HG03442 (cell line): Measurements from ENCODE around the gene PAOX.
"Not testable (repeated sequence)": the region's sequence is repeated elsewhere in the genome, so short reads cannot be mapped to it uniquely, and the experiment has no call there.

ENCODE experiments used
- ATAC-seq: cut with Tn5 transposase; IDR thresholded peaks from one replicate; pipeline ENCODE4 v1.9.1; 2021; ENCODE audit warnings: mild to moderate bottlenecking, moderate library complexity; ENCODE audit not compliant: unreplicated experiment

The PAOX gene

DNA sequence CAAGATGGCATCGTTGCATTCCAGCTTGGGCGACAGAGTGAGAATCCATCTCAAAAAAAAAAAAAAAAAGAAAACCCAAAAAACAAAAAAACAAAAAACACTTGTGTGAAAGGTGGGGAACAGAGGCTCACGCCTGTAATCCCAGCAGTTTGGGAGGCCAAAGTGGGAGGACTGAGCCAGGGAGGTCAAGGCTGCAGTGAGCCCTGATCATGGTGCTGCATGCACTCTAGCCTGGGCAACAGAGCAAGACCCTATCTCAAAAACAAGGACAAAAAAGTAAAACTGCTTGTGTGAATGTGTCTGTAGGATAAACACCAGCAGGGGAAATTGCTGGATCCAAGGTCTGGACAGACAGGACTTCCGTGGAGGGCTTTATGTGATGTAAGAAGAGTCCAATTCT lies 4.5 kb downstream of the PAOX start:
- ATAC-seq: no peak

DNA sequence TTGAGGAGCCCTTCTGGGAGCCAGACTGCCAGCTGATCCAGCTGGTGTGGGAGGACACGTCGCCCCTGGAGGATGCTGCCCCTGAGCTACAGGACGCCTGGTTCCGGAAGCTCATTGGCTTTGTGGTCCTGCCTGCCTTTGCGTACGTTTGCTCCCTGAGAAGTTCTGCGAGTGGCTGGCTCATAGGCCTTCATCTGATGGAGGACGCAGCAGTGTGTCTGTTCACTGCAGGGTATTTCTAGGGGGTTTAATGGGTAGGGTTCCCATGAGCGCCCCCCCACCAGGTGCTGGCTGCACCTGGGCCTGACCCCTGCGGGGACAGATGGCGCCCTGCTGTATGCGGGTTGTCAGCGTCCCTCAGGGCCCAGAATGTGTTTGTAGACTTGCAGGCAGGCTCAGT lies 5.0 kb downstream of the PAOX start:
- no peak for ATAC-seq

DNA sequence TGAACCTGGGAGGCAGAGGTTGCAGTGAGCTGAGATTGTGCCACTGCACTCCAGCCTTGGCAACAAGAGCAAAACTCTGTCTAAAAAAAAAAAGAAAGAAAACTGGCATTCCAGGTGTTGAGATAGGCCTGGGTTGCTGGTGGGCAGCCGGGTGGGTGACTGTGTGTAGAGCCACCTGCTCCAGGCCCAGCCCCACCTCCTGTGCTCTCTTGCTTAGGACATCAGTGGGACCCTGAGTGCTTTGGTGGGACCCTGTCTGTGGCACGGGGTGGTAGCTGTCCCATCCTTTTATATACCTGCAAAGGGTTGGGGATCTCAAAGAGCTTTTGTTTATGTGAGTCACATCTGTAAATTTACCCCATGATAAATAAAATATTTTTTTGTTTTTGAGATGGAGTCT lies 6.2 kb downstream of the PAOX start:
- no peak for ATAC-seq

DNA sequence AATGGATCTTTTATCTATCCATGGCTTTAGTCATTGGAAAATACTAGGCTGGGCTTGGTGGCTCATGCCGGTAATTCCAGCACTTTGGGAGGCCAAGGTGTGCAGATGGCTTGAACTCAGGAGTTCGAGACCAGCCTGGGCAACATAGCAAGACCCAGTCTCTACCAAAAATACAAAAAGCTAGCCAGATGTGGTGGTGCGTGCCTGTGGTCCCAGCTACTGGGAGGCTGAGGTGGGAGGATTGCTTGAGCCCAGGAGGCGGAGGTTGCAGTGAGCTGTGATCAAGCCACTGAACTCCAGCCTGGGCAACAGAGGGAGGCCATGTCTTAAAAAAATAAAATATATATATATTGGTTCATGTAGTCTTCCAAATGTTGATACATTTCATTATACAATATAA lies 7.9 kb downstream of the PAOX start:
- ATAC-seq: not testable (repeated sequence)

DNA sequence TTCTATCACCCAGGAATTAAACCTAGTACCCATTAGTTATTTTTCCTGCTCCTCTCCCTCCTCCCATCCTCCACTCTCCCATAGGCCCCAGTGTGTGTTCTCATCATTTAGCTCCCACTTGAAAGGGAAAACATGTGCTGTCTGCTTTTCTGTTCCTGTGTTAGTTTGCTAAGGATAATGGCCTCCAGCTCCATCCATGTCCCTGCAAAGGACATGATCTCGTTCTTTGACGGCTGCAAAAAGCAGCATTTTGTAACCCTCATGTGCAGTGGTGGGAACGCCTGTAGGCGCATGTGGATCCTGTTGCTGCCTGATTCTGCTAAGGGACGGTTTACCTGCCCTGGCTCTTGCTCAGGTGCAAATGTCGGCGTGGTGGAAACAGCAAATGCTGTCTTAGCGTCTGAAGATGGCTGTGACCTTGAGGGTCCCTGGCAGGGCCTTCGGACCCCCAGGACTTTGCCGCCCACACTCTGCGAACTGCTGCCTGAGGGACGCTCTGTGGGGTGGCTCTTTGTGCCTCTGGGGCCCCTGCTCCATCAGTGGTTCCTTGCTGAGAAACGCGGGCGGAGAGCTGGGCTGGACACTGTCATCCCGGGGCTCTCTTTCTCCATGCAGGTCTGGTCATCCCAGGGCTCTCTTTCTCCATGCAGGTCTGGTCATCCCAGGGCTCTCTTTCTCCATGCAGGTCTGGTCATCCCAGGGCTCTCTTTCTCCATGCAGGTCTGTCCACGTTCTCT lies 9.3 kb downstream of the PAOX start:
- ATAC-seq: no peak

DNA sequence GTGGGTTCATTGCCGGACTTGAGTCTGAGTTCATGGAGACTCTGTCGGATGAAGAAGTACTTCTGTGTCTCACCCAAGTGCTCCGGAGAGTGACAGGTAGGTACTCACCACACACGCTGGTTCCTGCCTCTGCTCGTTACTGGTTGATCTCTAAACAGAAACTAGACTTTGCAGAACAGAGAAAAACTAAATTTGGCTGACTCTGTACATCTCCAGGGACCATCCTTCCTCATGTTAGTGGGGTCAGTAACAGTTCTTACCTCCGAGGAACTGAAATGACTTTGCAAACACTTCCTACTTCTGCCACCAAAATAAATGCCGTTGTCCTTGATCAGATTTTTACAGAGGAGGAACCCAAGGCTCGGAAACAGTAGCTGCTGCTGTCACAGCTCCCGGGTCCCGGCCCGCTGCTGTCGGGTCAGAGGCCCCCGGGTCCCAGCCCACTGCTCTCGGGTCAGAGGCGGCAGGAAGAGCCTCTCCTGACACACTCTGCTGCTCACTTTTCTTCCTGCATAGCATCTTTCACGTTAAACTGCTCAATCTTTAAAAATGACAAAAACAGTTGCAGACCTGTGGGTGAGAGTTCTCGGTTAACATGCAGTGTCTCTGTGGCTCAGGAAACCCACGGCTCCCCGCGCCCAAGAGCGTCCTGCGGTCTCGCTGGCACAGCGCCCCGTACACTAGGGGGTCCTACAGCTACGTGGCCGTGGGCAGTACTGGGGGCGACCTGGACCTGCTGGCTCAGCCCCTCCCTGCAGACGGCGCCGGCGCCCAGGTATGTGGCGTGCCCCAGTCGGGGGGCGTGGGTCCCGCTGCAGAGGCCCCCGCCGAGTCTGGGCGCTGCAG lies 10.1 kb downstream of the PAOX start:
- ATAC-seq: peak; percentile 85

DNA sequence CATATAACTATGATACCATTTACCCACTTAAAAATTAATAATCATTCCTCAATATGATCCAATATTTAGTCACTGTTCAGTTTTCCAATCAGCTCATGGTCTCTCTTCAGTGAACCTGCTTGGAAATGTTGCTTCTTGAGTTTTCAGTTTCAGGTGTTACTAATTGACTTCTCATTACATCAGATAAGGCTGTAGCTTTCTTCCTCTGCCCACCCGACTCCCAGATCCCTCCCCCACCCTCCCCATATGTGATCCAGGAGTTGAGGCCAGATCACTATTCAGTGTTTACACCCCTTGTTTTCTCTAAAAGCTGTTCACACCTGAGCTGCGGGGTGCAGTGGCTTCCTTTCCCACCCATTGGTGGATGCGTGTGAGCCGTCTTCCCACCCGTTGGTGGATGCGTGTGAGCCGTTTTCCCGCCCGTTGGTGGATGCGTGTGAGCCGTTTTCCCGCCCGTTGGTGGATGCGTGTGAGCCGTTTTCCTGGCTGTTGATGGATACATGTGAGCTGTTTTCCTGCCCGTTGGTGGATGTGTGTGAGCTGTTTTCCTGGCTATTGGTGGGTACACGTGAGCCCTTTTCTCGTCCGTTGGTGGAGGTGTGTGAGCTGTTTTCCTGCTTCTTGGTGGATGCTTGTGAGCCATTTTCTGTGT lies 11.7 kb downstream of the PAOX start:
- ATAC-seq: no peak

DNA sequence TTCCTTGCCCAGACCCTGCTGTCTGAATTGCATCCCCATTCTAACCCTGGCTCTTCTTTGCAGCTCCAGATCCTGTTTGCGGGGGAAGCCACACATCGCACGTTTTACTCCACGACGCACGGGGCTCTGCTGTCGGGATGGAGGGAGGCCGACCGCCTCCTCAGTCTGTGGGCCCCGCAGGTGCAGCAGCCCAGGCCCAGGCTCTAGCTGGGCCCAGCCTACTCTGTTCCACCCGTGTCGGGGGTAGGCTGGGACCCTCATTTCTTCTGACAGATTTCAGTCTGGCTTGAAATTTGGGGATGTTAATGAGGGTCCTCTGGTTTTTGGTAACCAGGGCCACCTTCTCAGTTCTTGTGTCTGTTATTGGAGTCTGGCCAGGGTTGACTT lies 12.2 kb downstream of the PAOX start:
- no peak for ATAC-seq

DNA sequence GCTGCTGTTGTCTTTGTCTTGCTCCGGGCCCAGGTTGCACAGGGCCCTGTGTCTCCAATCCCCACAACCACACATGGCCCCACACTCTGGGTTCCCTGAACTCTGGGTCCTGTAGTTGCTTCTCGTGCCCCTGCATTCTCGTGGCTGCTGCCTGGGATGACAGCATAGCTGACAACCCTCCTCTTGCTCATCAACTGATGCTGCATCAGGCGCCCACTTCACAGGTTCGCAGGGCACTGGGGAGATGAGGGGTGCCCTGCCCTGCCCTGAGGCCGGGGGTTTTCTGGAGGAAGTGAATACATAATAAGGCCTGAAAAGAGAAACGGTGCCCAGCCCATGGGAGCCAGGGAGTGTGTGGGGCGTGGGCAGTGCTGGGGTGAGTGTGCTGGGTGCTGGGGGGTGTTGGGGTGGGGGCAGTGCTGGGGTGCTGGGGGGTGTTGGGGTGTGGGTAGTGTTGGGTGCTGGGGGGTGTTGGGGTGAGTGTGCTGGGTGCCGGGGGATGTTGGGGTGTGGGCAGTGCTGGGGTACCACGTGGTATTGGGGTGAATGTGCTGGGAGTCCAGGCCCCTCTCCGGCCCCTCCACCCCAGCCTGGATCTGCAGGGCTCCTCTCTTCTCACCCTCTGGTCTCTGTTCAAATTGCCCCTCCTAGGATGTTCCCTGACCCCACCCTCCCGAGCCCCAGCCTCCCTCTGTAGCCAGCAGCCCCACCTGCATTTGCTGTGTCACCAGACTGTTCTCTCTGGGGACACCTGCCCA lies 12.9 kb downstream of the PAOX start:
- ATAC-seq: no peak

DNA sequence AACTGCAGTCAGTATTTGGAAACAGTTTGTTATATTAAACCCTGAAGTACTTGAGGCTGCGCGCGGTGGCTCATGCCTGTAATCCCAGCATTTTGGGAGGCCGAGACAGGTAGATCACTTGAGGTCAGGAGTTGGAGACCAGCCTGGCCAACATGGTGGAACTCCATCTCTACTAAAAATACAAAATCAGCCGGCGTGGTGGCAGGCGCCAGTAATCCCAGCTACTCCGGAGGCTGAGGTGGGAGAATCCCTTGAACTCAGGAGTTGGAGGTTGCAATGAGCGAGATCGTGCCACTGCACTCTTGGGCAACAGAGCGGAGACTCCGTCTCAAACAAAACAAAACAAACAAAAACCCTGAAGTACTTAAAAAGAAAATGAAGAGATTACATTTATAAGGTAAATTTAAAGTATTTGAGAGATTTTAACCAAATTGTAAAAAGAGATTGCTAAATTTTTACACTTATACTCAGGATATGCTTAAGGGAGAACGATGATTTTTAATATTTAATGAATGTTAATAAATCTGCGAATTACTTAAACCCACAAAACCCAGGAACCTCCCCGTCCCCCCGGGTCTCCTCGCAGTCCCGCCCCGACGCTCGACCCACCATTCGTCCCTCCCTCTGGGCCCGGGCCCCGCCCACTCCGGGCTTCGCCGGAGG lies 14.5 kb downstream of the PAOX start:
- no peak for ATAC-seq

DNA sequence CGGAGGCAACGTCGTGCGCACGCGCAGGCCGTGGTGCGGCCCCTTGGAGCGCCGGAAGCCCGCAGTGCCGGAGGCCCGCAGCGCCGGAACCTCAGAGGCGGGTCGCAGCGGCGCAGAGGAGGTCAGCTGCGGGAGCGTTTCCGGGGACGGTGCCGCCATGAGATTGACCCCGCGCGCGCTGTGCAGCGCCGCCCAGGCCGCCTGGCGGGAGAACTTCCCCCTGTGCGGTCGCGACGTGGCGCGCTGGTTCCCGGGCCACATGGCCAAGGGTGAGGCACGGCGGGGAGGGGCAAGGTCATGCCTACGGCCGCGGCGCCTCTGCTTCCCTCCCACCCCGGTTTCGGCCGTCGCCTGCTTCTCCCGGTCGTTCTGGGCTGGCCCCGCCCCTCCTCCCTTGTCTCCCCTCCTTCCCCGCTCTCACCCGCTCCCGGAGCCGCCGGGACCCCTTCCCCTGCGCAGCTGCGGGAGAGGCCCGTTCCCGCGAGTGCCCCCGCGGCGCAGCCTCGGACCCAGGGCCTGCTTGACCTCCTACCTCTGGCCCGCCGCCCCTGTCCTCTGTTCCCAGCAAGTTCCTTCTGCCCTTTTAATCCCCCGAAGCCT lies 15.1 kb downstream of the PAOX start, which contains the start of gene MTG1:
Gene MTG1, plus strand, starts transcription at position 94 of the 600 bp plus-strand sequence. Its CDS starts 64 bp downstream, at position 158.
- ATAC-seq: peak; percentile 62

DNA sequence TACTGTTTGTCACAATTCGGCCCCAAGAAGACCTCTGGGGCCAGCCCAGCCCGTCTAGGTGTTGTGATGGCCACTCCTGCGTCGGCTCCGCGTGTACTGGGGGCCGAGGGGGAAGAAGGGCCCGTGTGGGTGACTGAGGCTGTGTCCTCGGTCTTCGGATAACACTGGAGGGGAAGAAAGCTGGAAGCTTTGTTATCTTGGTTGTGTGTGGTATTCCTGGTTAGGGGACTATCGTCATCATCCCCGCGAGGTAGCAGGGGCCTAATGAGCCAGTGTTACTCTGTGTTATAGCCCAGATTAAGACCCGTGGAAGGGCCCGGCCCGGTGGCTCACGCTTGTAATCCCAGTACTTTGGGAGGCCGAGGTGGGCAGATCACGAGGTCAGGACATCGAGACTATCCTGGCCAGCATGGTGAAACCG lies 15.7 kb downstream of the PAOX start:
- ATAC-seq: no peak

DNA sequence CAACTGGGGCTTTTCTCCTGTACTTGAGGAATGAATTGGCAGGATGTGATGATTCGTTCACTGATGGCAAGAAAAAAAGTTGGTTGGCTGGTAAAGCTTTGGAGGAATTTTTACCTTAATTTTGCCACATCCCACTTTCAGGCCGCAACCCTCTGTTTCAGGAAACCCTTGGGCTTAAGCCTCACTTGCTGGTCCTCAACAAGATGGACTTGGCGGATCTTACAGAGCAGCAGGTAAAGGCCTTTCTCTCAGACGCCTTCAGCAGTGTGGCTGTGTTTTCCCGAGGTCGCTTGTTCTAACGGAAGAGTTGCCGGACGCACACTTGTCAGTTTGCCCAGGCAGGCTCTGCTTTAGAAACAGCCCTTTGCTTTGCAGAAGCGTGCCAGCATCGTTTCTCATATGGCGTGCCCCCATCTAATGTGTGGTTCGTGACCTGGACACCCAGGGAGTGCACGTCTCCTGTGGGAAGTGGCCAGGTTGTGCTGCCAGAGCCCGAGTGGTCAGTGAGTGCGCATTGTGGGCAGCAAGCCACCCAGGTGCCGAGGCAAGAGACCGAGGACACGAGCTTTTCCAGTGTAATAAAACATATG lies 17.1 kb downstream of the PAOX start:
- ATAC-seq: no peak

DNA sequence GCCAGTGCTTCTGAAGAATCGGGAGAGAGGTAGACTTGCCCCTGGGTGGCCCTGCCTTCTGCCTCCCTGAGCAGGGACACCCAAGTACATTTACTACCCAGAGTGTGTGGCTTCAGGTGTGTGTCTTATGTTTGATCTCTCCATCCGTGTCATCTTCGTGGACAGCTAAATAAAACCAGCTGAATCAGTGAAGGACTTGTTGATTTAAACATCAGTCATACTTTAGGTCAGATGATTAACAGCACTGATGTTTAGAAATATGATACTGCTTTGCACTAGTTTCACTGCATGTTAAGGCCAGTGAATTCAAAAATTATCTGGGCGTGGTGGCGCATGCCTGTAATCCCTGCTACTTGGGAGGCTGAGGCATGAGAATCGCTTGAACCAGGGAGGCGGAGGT lies 18.9 kb downstream of the PAOX start:
- ATAC-seq: no peak

DNA sequence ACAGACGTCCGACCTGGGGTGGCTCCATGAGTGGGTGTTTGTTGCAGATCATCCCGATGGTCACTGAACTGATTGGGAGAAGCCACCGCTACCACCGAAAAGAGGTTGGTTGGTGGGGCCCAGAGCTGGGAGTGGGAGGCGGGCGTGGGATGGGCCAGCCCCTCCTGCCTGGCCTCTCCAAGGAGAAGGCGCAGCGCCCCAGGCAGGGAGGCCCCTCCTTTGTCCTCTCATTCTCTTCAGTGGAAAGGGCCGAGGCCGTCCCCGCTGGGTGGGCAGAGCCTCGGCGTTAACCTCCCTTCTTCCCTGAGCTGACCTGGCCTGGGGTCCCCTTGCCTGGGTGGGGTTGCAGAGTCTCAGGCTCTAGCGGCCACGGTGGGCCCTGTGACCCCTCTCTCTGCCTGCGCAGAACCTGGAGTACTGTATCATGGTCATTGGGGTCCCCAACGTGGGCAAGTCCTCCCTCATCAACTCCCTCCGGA lies 20.1 kb downstream of the PAOX start:
- no peak for ATAC-seq

DNA sequence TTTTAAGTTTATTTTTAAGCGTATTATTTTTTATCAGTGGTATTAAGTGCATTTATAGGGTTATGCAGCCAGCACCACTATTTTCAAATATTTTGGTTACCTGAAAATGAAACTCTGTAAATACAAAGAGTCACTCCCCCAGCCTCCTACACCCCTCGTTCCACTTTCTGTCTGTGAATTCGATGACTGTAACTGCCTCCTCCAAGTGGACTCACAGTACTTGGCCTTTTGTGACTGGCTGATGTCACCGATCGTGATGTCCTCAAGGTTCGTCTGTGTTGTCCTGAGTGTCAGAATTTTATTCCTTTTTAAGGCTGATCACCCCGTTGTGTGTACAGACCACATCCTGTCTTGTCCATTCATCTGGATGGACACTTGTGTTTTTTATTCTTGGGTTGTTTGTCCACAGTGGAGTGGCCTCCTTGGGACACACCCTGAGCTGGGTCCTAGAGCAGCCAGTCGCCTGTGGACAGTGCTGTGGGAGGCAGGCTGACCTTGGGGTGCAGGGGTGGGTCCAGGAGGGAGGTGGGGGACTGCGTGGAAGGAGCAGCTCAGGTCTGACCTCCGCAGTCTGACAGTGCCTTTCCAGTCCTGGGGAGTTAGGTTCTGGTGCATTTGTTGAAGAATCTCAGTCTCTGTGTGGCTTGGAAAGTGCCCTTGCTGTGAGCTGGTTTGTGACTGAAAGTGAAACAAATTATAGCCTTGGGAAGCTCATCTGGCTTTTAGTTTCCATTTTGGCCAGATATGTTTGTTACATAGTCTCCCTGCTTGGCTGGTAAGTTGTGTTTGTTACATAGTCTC lies 21.8 kb downstream of the PAOX start:
- peak; percentile 80 for ATAC-seq

DNA sequence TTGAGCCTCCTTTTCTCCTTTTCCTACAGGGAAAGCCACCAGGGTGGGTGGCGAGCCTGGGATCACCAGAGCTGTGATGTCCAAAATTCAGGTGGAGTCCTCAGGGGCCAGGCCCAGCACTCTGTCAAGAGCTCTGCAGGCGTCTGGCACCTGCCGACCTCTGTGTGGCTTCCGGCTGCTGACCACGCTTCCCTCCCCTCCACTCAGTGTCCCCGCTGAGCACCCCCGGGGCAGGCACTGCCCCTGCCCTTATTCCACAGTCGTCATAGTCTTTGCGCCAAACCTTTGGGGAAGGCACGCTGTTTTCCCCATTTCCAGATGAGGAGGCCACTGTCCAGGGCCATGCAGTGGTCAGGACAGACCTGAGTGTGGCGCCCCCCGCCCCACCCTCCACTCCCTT lies 22.4 kb downstream of the PAOX start:
- ATAC-seq: no peak

DNA sequence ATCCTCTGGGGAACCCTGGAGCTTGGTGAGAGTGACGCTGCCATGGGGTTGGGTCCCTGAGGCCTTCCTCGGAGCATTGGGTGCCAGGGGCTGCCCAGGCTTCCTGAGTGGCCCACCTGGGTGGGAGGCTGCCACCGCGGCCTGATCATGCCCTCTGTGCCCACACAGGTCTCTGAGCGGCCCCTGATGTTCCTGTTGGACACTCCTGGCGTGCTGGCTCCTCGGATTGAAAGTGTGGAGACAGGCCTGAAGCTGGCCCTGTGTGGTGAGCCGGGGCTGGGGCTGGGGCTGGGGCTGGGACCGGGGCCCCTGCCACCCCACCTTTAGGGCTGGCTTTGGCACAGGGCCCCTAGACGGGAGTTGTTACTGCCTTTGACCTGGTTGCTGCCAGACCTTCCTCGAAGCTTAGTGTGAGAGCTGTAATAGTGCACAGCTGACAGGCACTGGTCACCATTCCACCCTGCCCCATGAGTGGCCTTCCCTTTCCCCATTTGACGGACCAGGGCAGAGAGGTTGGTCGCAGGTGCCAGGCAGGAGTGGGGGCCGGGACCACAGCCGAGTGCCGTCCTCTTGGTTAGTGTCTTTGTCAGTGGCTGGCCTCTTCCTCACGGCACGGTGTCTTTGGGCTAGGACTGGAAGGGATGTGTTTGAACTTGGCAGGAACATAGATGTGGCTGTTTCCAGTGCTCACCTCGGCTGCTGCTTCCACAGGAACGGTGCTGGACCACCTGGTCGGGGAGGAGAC lies 23.1 kb downstream of the PAOX start:
- ATAC-seq: no peak
